ENCODE data around the gene MXD4. TPM values are rescaled to one million over a fixed set of nuclear protein-coding genes. Genes with fewer than 3 reads are reported as not detected.

MXD4 gene
- total RNA-seq, 1 experiment from 2014 or later, result 18.9 TPM

- TF ChIP-seq EZH2 (IDR thresholded peaks at IDR 0.05; ENCODE audit: low read length, unreplicated experiment), result no peak
- TF ChIP-seq CTCF (conservative IDR thresholded peaks at IDR 0.05; ENCODE audit: low read depth, low read length), result no peak
- TF ChIP-seq EZH2phosphoT487 (IDR thresholded peaks at IDR 0.05; ENCODE audit: borderline replicate concordance, low read length), result no peak
- H3K27ac ChIP-seq (ENCODE audit: low read length), result no peak overlapping the region
- no peaks in the 10 kb centered on the region for H3K9me2 ChIP-seq (replicated peaks; ENCODE audit: low read length)
- CTCF ChIA-PET, result no interaction called here
- no peaks in the 10 kb centered on the region for H3K27me3 ChIP-seq (ENCODE audit: low read length)
- no peak for ATAC-seq
- no peak overlapping the region for H2AFZ ChIP-seq (ENCODE audit: low read length)
- no peak for DNase-seq
- no peaks in the 10 kb centered on the region for H3K4me1 ChIP-seq (ENCODE audit: insufficient read depth, low read length)
- H4K20me1 ChIP-seq (ENCODE audit: low read length), result no peaks in the 10 kb centered on the region
- no TSS peak for BruUV-seq (replicated peaks)
- no peak overlapping the region for H3K4me2 ChIP-seq (ENCODE audit: low read length)
- no peaks in the 10 kb centered on the region for H3K79me2 ChIP-seq (ENCODE audit: low read length)
- intact Hi-C loops (cut with micrococcal nuclease), result no loop called here
- H3K36me3 ChIP-seq (ENCODE audit: low read depth, low read length), result no peaks in the 10 kb centered on the region
- H3K9ac ChIP-seq (ENCODE audit: low read length), result no peak overlapping the region
- POLR2A ChIA-PET (ENCODE audit: unreplicated experiment), result no interaction called here
- no peak overlapping the region for H3K4me3 ChIP-seq (ENCODE audit: low read length)
- no peaks in the 10 kb centered on the region for H3F3A ChIP-seq (ENCODE audit: low read length, unreplicated experiment)
- no peaks in the 10 kb centered on the region for H3K9me3 ChIP-seq (ENCODE audit: low read length)
These were observed 13.7 kb downstream of the MXD4 start for GRCh38 chr4:2248044-2248780.

GRCh38 chr4:2247128-2248043, 14.5 kb downstream of the MXD4 start:
- intact Hi-C loops (cut with micrococcal nuclease), result no loop called here
- H2AFZ ChIP-seq (ENCODE audit: low read length), result no peak overlapping the region
- H3K27me3 ChIP-seq (ENCODE audit: low read length), result no peaks in the 10 kb centered on the region
- H3K4me3 ChIP-seq (ENCODE audit: low read length), result no peak overlapping the region
- no peaks in the 10 kb centered on the region for H3K36me3 ChIP-seq (ENCODE audit: low read depth, low read length)
- no peak overlapping the region for H3K9ac ChIP-seq (ENCODE audit: low read length)
- no peak overlapping the region for H3K4me2 ChIP-seq (ENCODE audit: low read length)
- ATAC-seq, result no peak
- no peak overlapping the region for H3K27ac ChIP-seq (ENCODE audit: low read length)
- DNase-seq, result no peak
- CTCF ChIA-PET, result no interaction called here
- no peaks in the 10 kb centered on the region for H3K9me2 ChIP-seq (replicated peaks; ENCODE audit: low read length)
- H3K79me2 ChIP-seq (ENCODE audit: low read length), result no peaks in the 10 kb centered on the region
- TF ChIP-seq EZH2 (IDR thresholded peaks at IDR 0.05; ENCODE audit: low read length, unreplicated experiment) (no peak), EZH2phosphoT487 (IDR thresholded peaks at IDR 0.05; ENCODE audit: borderline replicate concordance, low read length) (no peak), CTCF (conservative IDR thresholded peaks at IDR 0.05; ENCODE audit: low read depth, low read length) (no peak)
- H3F3A ChIP-seq (ENCODE audit: low read length, unreplicated experiment), result no peaks in the 10 kb centered on the region
- POLR2A ChIA-PET (ENCODE audit: unreplicated experiment), result no interaction called here
- H4K20me1 ChIP-seq (ENCODE audit: low read length), result no peaks in the 10 kb centered on the region
- no peaks in the 10 kb centered on the region; the same call in 1 of the 2 replicates for H3K4me1 ChIP-seq (ENCODE audit: insufficient read depth, low read length)
- no peaks in the 10 kb centered on the region for H3K9me3 ChIP-seq (ENCODE audit: low read length)
- no TSS peak for BruUV-seq (replicated peaks)
